SU-DHL-6 (cell line): ENCODE results near the gene LRFN2.

Source experiments
- H2AFZ ChIP-seq: fragments of 200-600 bp; sonication (generic); 2 replicates; pipeline ENCODE4 v1.6.1; 2014; ENCODE audit warnings: low read depth, mild to moderate bottlenecking, moderate library complexity, mixed read lengths, antibody characterized with exemption, low read length; ENCODE audit not compliant: severe bottlenecking
- H3F3A ChIP-seq: fragments of 200-600 bp; shearing (Covaris generic); 2 replicates; pipeline ENCODE4 v1.6.0; 2016; ENCODE audit warnings: antibody characterized with exemption, mild to moderate bottlenecking; ENCODE audit not compliant: insufficient read depth
- H3K27ac ChIP-seq: fragments of 200-600 bp; sonication (generic); 2 replicates; pipeline ENCODE4 v1.5.1; 2016; ENCODE audit warnings: low read depth, mild to moderate bottlenecking, low read length, moderate library complexity, mixed read lengths
- H3K27me3 ChIP-seq: fragments of 200-600 bp; sonication (generic), shearing (Covaris generic); 2 replicates; pipeline ENCODE4 v1.6.0; 2014; ENCODE audit warnings: mild to moderate bottlenecking, low read length
- H3K36me3 ChIP-seq: fragments of 200-600 bp; sonication (generic); 2 replicates; pipeline ENCODE4 v1.6.1; 2014; ENCODE audit warnings: mild to moderate bottlenecking, low read length, mixed read lengths
- H3K4me2 ChIP-seq: fragments of 300-600, 200-600 bp; shearing (Covaris generic), sonication (generic); 2 replicates; pipeline ENCODE4 v1.6.0; 2014; ENCODE audit warnings: low read length, low read depth, mild to moderate bottlenecking; ENCODE audit not compliant: poor library complexity, severe bottlenecking
- H3K4me3 ChIP-seq: fragments of 200-600 bp; sonication (generic); 2 replicates; pipeline ENCODE4 v1.5.1; 2014; ENCODE audit warnings: antibody characterized with exemption, low read length, mild to moderate bottlenecking, mixed read lengths; ENCODE audit not compliant: insufficient read depth, poor library complexity, severe bottlenecking
- H3K79me2 ChIP-seq: fragments of 200-600 bp; sonication (generic); 2 replicates; pipeline ENCODE4 v1.6.1; 2014; ENCODE audit warnings: mild to moderate bottlenecking, low read length, moderate library complexity; ENCODE audit not compliant: insufficient read depth
- H3K9ac ChIP-seq: fragments of 200-600 bp; sonication (generic); 2 replicates; pipeline ENCODE4 v1.7.0; 2014; ENCODE audit warnings: mild to moderate bottlenecking, low read length
- H3K9me2 ChIP-seq: fragments of 200-600 bp; sonication (generic); replicated peaks from 2 replicates; pipeline ENCODE4 v1.6.1; 2014; ENCODE audit warnings: low read length; ENCODE audit not compliant: insufficient read depth
- H3K9me3 ChIP-seq: fragments of 200-600 bp; sonication (generic); 2 replicates; pipeline ENCODE4 v1.6.1; 2014; ENCODE audit warnings: low read length, mixed read lengths; ENCODE audit not compliant: insufficient read depth
- H4K20me1 ChIP-seq: fragments of 200-600 bp; sonication (generic); 2 replicates; pipeline ENCODE4 v1.6.1; 2014; ENCODE audit warnings: low read depth, mild to moderate bottlenecking, antibody characterized with exemption, low read length, moderate library complexity, mixed read lengths
- EZH2phosphoT487 ChIP-seq: fragments of 200-600 bp; sonication (generic), shearing (Covaris generic); conservative IDR thresholded peaks from 2 replicates; pipeline ENCODE4 v1.6.1; 2018; ENCODE audit warnings: mild to moderate bottlenecking, antibody characterized with exemption, low read length, moderate library complexity, mixed read lengths
- TF ChIP-seq, protein P1 (sequence below): fragments of 200-600 bp; sonication (generic); IDR thresholded peaks from one replicate; pipeline ENCODE4 v1.5.1; 2017; ENCODE audit warnings: antibody characterized with exemption, mild to moderate bottlenecking, low read length, moderate library complexity; ENCODE audit not compliant: insufficient read depth, poor library complexity, severe bottlenecking

The LRFN2 gene

DNA sequence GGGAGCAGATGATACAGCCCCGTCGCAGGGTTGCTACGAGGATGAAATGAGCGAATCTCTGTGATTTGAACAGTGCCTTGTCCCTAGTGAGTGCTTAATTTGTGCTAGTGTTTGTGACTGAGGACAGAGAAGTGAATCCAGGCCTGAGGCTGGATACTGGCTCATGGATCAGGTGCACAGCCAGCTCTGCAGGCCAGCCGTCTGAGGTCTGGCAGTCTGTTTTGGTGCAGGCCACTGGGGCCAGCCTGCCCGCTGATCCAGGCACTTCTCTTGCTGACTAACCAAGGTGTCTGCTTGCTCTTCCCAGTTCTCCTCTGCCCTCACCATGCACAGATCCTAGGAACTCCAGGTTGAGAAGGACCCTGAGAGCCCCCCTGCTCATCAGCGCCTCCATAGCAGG is 181.0 kb downstream of the LRFN2 start:
- H3K4me2 ChIP-seq: no peak overlapping the region
- H4K20me1 ChIP-seq: no peaks in the 10 kb centered on the region
- H3K36me3 ChIP-seq: no peaks in the 10 kb centered on the region
- no peaks in the 10 kb centered on the region for H3K9me3 ChIP-seq
- H3K4me3 ChIP-seq: no peak overlapping the region
- H3K9ac ChIP-seq: no peak overlapping the region
- no peaks in the 10 kb centered on the region for H3K27me3 ChIP-seq
- 0 out of 2 replicates have a peak, but pooled peaks cover 3% of the 10 kb centered on the region for H3K9me2 ChIP-seq
- H3K79me2 ChIP-seq: no peaks in the 10 kb centered on the region
- H3F3A ChIP-seq: no peaks in the 10 kb centered on the region
- no peak overlapping the region for H3K27ac ChIP-seq
- no peak overlapping the region for H2AFZ ChIP-seq
- TF ChIP-seq EZH2phosphoT487: no peak
- TF ChIP-seq, protein P1, sequence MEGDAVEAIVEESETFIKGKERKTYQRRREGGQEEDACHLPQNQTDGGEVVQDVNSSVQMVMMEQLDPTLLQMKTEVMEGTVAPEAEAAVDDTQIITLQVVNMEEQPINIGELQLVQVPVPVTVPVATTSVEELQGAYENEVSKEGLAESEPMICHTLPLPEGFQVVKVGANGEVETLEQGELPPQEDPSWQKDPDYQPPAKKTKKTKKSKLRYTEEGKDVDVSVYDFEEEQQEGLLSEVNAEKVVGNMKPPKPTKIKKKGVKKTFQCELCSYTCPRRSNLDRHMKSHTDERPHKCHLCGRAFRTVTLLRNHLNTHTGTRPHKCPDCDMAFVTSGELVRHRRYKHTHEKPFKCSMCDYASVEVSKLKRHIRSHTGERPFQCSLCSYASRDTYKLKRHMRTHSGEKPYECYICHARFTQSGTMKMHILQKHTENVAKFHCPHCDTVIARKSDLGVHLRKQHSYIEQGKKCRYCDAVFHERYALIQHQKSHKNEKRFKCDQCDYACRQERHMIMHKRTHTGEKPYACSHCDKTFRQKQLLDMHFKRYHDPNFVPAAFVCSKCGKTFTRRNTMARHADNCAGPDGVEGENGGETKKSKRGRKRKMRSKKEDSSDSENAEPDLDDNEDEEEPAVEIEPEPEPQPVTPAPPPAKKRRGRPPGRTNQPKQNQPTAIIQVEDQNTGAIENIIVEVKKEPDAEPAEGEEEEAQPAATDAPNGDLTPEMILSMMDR: no peak

- Histone ChIP-seq H3K9ac (no peak overlapping the region), H2AFZ (no peak overlapping the region), H3K9me3 (no peaks in the 10 kb centered on the region), H3K36me3 (no peaks in the 10 kb centered on the region), H3K9me2 (0 out of 2 replicates have a peak, but pooled peaks cover 3% of the 10 kb centered on the region), H3K27ac (no peak overlapping the region), H3K27me3 (no peaks in the 10 kb centered on the region), H4K20me1 (no peaks in the 10 kb centered on the region), H3K79me2 (no peaks in the 10 kb centered on the region), H3K4me3 (no peak overlapping the region), H3K4me2 (no peak overlapping the region), H3F3A (no peaks in the 10 kb centered on the region)
- TF ChIP-seq EZH2phosphoT487: no peak
- TF ChIP-seq, protein P1: no peak
These were observed 186.4 kb downstream of the LRFN2 start for GRCh38 chr6:40400738-40401137.

- Histone ChIP-seq H3K9me2 (0 out of 2 replicates have a peak, but pooled peaks cover 3% of the 10 kb centered on the region), H3K4me2 (no peak overlapping the region), H2AFZ (no peak overlapping the region), H3K9ac (no peak overlapping the region), H3K79me2 (no peaks in the 10 kb centered on the region), H3K27ac (no peak overlapping the region), H3K4me3 (no peak overlapping the region), H3K36me3 (no peaks in the 10 kb centered on the region), H3K9me3 (no peaks in the 10 kb centered on the region), H3K27me3 (no peaks in the 10 kb centered on the region), H4K20me1 (no peaks in the 10 kb centered on the region), H3F3A (no peaks in the 10 kb centered on the region)
- TF ChIP-seq, protein P1: no peak
- TF ChIP-seq EZH2phosphoT487: no peak
These were observed 187.2 kb downstream of the LRFN2 start for GRCh38 chr6:40399888-40400457.
